ENCODE measurements around the gene BMPR2. TPM values are rescaled to one million over a fixed set of nuclear protein-coding genes. Genes with fewer than 3 reads are reported as not detected.
"Not testable (repeated sequence)": the region's sequence is repeated elsewhere in the genome, so short reads cannot be mapped to it uniquely, and the experiment has no call there.

BMPR2 gene
- total and polyA plus RNA-seq, 10 donors = 3.2 to 71.3 (median 50.4) TPM

DNA sequence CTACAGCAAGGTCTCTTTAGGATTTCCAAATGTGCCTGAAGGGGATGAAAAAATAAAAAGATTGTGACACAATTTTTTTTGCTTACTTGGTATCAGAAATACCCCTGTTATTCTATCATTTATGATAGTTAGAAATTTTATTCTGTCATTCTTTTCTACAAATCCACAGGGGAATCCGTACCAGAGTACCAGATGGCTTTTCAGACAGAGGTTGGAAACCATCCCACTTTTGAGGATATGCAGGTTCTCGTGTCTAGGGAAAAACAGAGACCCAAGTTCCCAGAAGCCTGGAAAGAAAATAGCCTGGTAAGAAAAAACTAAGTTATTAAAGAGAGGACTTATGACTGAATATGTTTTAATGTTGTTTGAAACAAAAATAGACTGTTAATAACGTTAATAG, 166.0 kb downstream of the BMPR2 start:
- DNase-seq = no peak
- Histone ChIP-seq H3K9me3 (no peaks in the 10 kb centered on the region), H3K36me3 (peaks cover 0 to 21% (median 0%) of the 10 kb centered on the region in 6 donors), H3K4me3 (no peak overlapping the region), H3K4me1 (peaks cover 0 to 10% (median 0%) of the 10 kb centered on the region in 6 donors), H3K27ac (no peak overlapping the region), H3K27me3 (replicated peaks in 1 of 7) (no peaks in the 10 kb centered on the region)
- WGBS, 5 donors = 79 to 92% (median 89%) methylated on average over 3 of the region's 3 CpGs
- intact Hi-C loops (cut with DNase I; ENCODE audit: low total_unique reads) = no loop called here
- TF ChIP-seq, protein P1, sequence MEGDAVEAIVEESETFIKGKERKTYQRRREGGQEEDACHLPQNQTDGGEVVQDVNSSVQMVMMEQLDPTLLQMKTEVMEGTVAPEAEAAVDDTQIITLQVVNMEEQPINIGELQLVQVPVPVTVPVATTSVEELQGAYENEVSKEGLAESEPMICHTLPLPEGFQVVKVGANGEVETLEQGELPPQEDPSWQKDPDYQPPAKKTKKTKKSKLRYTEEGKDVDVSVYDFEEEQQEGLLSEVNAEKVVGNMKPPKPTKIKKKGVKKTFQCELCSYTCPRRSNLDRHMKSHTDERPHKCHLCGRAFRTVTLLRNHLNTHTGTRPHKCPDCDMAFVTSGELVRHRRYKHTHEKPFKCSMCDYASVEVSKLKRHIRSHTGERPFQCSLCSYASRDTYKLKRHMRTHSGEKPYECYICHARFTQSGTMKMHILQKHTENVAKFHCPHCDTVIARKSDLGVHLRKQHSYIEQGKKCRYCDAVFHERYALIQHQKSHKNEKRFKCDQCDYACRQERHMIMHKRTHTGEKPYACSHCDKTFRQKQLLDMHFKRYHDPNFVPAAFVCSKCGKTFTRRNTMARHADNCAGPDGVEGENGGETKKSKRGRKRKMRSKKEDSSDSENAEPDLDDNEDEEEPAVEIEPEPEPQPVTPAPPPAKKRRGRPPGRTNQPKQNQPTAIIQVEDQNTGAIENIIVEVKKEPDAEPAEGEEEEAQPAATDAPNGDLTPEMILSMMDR (IDR thresholded peaks at IDR 0.05 in 8 of 11, conservative IDR thresholded peaks at IDR 0.05 in 3 of 11) = no peak
- TF ChIP-seq POLR2A (IDR thresholded peaks at IDR 0.05) = no peak
- no peak for TF ChIP-seq POLR2AphosphoS5 (IDR thresholded peaks at IDR 0.05)

DNA sequence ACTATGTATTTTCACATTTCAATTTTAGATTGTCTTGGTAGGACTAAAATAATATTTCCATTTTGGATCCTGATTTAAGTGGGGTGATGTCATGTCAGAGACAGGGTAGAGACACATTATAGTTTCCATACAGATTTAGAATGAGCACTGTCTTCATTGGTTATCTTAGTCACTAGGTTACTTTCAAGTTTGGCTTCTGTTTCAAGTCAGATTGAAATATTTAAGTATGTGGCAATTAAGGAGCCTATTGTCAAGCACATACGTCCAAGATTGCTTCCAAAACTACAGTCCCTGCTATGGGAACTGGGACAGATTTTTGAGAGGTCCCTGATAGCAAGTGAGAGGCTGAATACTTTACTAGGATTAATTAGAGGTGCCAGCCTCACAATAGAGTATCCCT, 169.4 kb downstream of the BMPR2 start:
- Histone ChIP-seq H3K4me1 (peaks cover 0 to 8% (median 0%) of the 10 kb centered on the region in 6 donors), H3K36me3 (peaks cover 0 to 45% (median 0%) of the 10 kb centered on the region in 6 donors), H3K27ac (no peak overlapping the region), H3K27me3 (replicated peaks in 1 of 7) (no peaks in the 10 kb centered on the region), H3K9me3 (no peaks in the 10 kb centered on the region), H3K4me3 (no peak overlapping the region)
- intact Hi-C loops (cut with DNase I; ENCODE audit: low total_unique reads) = no loop called here
- DNase-seq = no peak
- no peak for TF ChIP-seq POLR2AphosphoS5 (IDR thresholded peaks at IDR 0.05)
- TF ChIP-seq, protein P1 (IDR thresholded peaks at IDR 0.05 in 8 of 11, conservative IDR thresholded peaks at IDR 0.05 in 3 of 11) = no peak
- no peak for TF ChIP-seq POLR2A (IDR thresholded peaks at IDR 0.05)
- WGBS, 5 donors = 69 to 93% (median 82%) methylated on average over 1 of the region's 1 CpG

DNA sequence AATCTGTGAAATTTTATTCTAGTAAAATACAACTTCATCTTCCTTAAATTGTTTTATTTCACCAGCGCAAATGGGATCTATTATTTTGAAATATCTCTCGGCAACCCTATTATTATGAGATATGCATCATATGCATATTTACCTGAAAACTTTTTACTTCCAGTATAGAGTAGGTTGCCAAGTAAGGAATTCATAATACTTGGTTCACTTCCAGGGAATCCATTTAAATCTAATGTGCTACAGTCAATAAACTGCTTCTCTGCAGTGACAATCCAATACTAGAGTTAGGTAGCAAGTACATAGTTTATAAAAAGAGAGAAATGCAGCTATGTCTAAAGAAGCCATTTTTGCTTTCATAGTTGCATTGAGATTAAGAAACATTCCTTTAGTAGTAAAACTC, 169.8 kb downstream of the BMPR2 start:
- intact Hi-C loops (cut with DNase I; ENCODE audit: low total_unique reads) = no loop called here

DNA sequence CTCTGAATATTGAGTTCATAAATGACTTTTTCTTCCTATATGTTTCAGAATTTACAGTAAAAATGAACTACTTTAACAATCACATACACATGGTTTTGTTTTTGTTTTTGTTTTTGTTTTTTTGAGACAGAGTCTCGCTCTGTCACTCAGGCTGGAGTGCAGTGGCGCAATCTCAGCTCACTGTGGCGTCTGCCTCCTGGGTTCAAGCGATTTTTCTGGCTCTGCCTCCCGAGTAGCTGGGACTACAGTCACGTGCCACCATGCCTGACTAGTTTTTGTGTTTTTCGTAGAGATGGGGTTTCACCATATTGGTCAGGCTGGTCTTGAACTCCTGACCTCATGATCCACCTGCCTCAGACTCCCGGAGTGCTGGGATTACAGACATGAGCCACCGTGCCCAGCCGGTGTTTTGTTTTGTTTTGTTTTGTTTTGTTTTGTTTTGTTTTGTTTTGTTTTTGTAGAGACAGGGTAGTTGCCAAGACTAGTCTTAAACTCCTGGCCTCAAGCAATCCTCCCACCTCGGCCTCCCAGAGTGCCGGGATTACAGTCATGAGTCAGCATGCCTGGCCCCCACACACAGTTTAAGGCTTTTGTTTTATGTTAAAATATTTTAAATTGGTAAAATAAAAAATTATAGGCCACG, 170.5 kb downstream of the BMPR2 start:
- H3K27me3 ChIP-seq (replicated peaks in 1 of 7); H3K9me3 ChIP-seq; H3K4me3 ChIP-seq; H3K4me1 ChIP-seq; intact Hi-C loops (cut with DNase I; ENCODE audit: low total_unique reads); H3K27ac ChIP-seq: not testable (repeated sequence)
- 86 to 93% (median 90%) methylated on average over 13 of the region's 13 CpGs for WGBS, 5 donors
- peak; percentile 27 for DNase-seq
- H3K36me3 ChIP-seq = peaks cover 0 to 45% (median 0%) of the 10 kb centered on the region in 6 donors

More for the DNA sequence above, 169.8 kb downstream of the BMPR2 start:
- Histone ChIP-seq H3K36me3 (peaks cover 0 to 45% (median 0%) of the 10 kb centered on the region in 6 donors), H3K4me3 (no peak overlapping the region), H3K9me3 (no peaks in the 10 kb centered on the region), H3K4me1 (peaks cover 0 to 4% (median 0%) of the 10 kb centered on the region in 6 donors), H3K27me3 (replicated peaks in 1 of 7) (no peaks in the 10 kb centered on the region), H3K27ac (no peak overlapping the region)
- no peak for DNase-seq
- WGBS, 5 donors = 96 to 100% (median 97%) methylated on average over 2 of the region's 2 CpGs
- TF ChIP-seq, protein P1 (IDR thresholded peaks at IDR 0.05 in 8 of 11, conservative IDR thresholded peaks at IDR 0.05 in 3 of 11) = no peak
- no peak for TF ChIP-seq POLR2A (IDR thresholded peaks at IDR 0.05)
